Measurements from ENCODE around the gene NMT1. TPM values are rescaled to one million over a fixed set of nuclear protein-coding genes. Genes with fewer than 3 reads are reported as not detected.
"Not testable (repeated sequence)": the region's sequence is repeated elsewhere in the genome, so short reads cannot be mapped to it uniquely, and the experiment has no call there.

NMT1 gene
- total RNA-seq, 6 experiments from 2014 or later: 50.8 to 76.7 (median 72.0) TPM

DNA sequence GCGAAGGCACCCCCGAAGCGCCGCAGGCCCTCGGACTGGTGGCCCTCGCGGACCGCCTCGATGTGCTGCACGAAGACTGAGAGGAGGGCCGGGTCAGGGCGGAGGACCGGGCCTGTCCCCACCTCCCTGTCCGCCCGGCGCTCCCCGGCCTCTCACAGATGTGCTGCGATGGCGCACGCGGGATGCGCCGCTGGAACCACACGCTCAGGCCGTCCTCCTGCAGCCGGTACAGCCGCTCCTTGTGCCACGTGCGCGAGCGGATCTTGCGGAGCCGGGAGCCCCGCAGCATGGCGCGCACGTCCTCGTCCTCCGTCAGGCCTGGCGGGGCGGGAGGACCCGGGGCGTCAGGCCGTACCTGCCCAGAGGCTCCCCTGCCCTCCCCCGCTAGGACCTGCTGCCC, 59.9 kb downstream of the NMT1 start:
- ATAC-seq (no peak), DNase-seq (no peak)
- intact Hi-C loops (cut with DNase I): loop anchor here (10.0 kb wide), 2 partner anchors 196 to 206 kb away; partner anchors contain the start of gene GFAP (in 1 of the 2)
- Histone ChIP-seq H3K4me1 (no peaks in the 10 kb centered on the region), H3K27me3 (no peaks in the 10 kb centered on the region), H3K9me3 (no peaks in the 10 kb centered on the region), H3K27ac (no peak overlapping the region), H3K4me3 (no peak overlapping the region), H3K36me3 (no peaks in the 10 kb centered on the region)
- TF ChIP-seq POLR2A (IDR thresholded peaks at IDR 0.05): no peak
- TF ChIP-seq, protein P1, sequence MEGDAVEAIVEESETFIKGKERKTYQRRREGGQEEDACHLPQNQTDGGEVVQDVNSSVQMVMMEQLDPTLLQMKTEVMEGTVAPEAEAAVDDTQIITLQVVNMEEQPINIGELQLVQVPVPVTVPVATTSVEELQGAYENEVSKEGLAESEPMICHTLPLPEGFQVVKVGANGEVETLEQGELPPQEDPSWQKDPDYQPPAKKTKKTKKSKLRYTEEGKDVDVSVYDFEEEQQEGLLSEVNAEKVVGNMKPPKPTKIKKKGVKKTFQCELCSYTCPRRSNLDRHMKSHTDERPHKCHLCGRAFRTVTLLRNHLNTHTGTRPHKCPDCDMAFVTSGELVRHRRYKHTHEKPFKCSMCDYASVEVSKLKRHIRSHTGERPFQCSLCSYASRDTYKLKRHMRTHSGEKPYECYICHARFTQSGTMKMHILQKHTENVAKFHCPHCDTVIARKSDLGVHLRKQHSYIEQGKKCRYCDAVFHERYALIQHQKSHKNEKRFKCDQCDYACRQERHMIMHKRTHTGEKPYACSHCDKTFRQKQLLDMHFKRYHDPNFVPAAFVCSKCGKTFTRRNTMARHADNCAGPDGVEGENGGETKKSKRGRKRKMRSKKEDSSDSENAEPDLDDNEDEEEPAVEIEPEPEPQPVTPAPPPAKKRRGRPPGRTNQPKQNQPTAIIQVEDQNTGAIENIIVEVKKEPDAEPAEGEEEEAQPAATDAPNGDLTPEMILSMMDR (IDR thresholded peaks at IDR 0.05): no peak
- WGBS (ENCODE audit: insufficient coverage, low coverage, low lambda C conversion rate, missing lambda C conversion rate): no CpG with 5 or more reads among the region's 45 CpGs

GRCh38 chr17:45123076-45123770, 62.1 kb downstream of the NMT1 start:
- no peaks in the 10 kb centered on the region for H3K4me1 ChIP-seq
- ATAC-seq (no peak), DNase-seq (no peak)
- intact Hi-C loops (cut with DNase I): loop anchor here (10.0 kb wide), 2 partner anchors 198 to 208 kb away; partner anchors contain the start of gene GFAP (in 1 of the 2)
- no peak for TF ChIP-seq POLR2A (IDR thresholded peaks at IDR 0.05)
- H3K27me3 ChIP-seq: no peaks in the 10 kb centered on the region
- no peak overlapping the region for H3K4me3 ChIP-seq
- WGBS (ENCODE audit: insufficient coverage, low coverage, low lambda C conversion rate, missing lambda C conversion rate): 68% methylated on average over 4 of the region's 6 CpGs
- no peak overlapping the region for H3K27ac ChIP-seq
- H3K9me3 ChIP-seq: no peaks in the 10 kb centered on the region
- no peaks in the 10 kb centered on the region for H3K36me3 ChIP-seq

DNA sequence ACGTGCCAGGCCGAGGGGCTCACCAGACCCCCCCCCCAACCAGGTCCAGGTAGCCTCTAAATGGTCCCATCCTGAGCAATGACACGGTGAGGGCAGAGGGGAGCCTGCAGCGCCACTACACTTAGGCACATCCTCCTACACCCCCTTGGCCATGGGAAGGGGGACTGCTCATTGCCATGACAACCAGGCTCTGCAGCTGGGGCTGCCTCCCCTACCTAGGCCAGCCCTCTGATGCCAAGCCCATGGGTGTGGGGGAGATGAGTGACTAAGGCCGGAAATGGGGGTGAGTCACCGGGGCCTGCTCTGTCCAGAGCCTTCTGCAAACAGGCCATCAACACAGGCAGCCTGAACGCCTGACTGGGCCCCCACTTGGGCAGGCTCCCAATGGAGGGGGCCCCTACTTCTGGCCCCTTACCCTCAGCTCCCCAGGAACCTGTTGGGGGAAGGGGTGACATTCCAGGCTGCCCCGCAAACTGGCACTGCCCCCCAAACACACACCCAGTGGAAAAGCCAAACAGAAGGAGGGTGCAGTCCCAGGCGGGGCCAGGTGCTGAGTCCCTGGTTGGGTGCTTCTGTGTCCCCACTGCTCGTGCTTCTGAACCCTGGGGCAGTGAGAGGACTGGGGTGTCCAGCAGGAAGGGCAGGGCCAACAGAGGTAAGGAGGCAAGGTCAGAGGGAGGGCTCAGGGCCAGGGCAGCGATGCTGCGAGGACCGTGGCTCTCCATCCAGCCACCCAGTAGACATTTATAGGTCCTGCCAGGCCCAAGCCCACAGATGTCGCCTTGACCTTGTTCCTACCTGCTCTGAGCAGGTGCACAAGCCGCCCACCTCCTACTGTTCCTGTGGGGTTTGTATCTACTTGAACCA, 63.0 kb downstream of the NMT1 start:
- no peaks in the 10 kb centered on the region for H3K4me1 ChIP-seq
- no peak overlapping the region for H3K27ac ChIP-seq
- TF ChIP-seq, protein P1 (IDR thresholded peaks at IDR 0.05): no peak
- no peak for TF ChIP-seq POLR2A (IDR thresholded peaks at IDR 0.05)
- no peak for DNase-seq
- ATAC-seq: peak in 1 of 4 donors; percentile 55
- no peaks in the 10 kb centered on the region for H3K27me3 ChIP-seq
- H3K36me3 ChIP-seq: no peaks in the 10 kb centered on the region
- intact Hi-C loops (cut with DNase I): loop anchor here (10.0 kb wide), 2 partner anchors 199 to 209 kb away; partner anchors contain the start of gene GFAP (in 1 of the 2)
- H3K9me3 ChIP-seq: no peaks in the 10 kb centered on the region
- WGBS (ENCODE audit: insufficient coverage, low coverage, low lambda C conversion rate, missing lambda C conversion rate): 86% methylated on average over 6 of the region's 15 CpGs
- no peak overlapping the region for H3K4me3 ChIP-seq

- intact Hi-C loops (cut with DNase I): loop anchor here (10.0 kb wide), 2 partner anchors 200 to 210 kb away; partner anchors contain the start of gene GFAP (in 1 of the 2)
- WGBS (ENCODE audit: insufficient coverage, low coverage, low lambda C conversion rate, missing lambda C conversion rate): 84% methylated on average over 5 of the region's 5 CpGs
- not testable (repeated sequence) for DNase-seq, H3K36me3 ChIP-seq, H3K27ac ChIP-seq, H3K4me3 ChIP-seq, H3K9me3 ChIP-seq, H3K4me1 ChIP-seq, H3K27me3 ChIP-seq, ATAC-seq
These were observed 63.6 kb downstream of the NMT1 start for GRCh38 chr17:45124797-45125122.

- no peaks in the 10 kb centered on the region for H3K36me3 ChIP-seq
- WGBS (ENCODE audit: insufficient coverage, low coverage, low lambda C conversion rate, missing lambda C conversion rate): 95% methylated on average over 8 of the region's 8 CpGs
- H3K27me3 ChIP-seq: no peaks in the 10 kb centered on the region
- no peak for TF ChIP-seq POLR2A (IDR thresholded peaks at IDR 0.05)
- TF ChIP-seq, protein P1 (IDR thresholded peaks at IDR 0.05): no peak
- DNase-seq: no peak
- ATAC-seq: no peak
- no peaks in the 10 kb centered on the region for H3K9me3 ChIP-seq
- no peaks in the 10 kb centered on the region for H3K4me1 ChIP-seq
- intact Hi-C loops (cut with DNase I): loop anchor here (10.0 kb wide), 2 partner anchors 201 to 211 kb away; partner anchors contain the start of gene GFAP (in 1 of the 2)
- no peak overlapping the region for H3K4me3 ChIP-seq
- H3K27ac ChIP-seq: no peak overlapping the region
These were observed 64.4 kb downstream of the NMT1 start for GRCh38 chr17:45125509-45125908.

All from right lobe of liver (tissue), 6 donors.